ENCODE measurements around the gene GGT5.
"Not testable (repeated sequence)": the region's sequence is repeated elsewhere in the genome, so short reads cannot be mapped to it uniquely, and the experiment has no call there.

The GGT5 gene

GRCh38 chr22:24247564-24248344, 2.9 kb upstream of the GGT5 start:
- H3K4me3 ChIP-seq (ENCODE audit: control insufficient read depth, low read depth, low read length) = no peak overlapping the region
- peak; percentile 96 for TF ChIP-seq CTCF (IDR thresholded peaks at IDR 0.05; ENCODE audit: control insufficient read depth, insufficient read depth, low read depth, low read length, missing control alignments)
- DNase-seq (ENCODE audit: low read depth) = peak; percentile 91

- no peak overlapping the region for H3K4me3 ChIP-seq (ENCODE audit: control insufficient read depth, low read depth, low read length)
- no peak for TF ChIP-seq CTCF (IDR thresholded peaks at IDR 0.05; ENCODE audit: control insufficient read depth, insufficient read depth, low read depth, low read length, missing control alignments)
- DNase-seq (ENCODE audit: low read depth) = no peak
These were observed 2.2 kb upstream of the GGT5 start for GRCh38 chr22:24247011-24247507.

GRCh38 chr22:24245584-24246561, 991 bp upstream of the GGT5 start:
- peak; percentile 24 for DNase-seq (ENCODE audit: low read depth)

GRCh38 chr22:24244144-24244787, 616 bp downstream of the GGT5 start:
- TF ChIP-seq CTCF (IDR thresholded peaks at IDR 0.05; ENCODE audit: control insufficient read depth, insufficient read depth, low read depth, low read length, missing control alignments) = no peak
- no peak overlapping the region for H3K4me3 ChIP-seq (ENCODE audit: control insufficient read depth, low read depth, low read length)
- DNase-seq (ENCODE audit: low read depth) = no peak

More at GRCh38 chr22:24245584-24246561, 991 bp upstream of the GGT5 start:
- not testable (repeated sequence) for H3K4me3 ChIP-seq (ENCODE audit: control insufficient read depth, low read depth, low read length)

- H3K4me3 ChIP-seq (ENCODE audit: control insufficient read depth, low read depth, low read length); DNase-seq (ENCODE audit: low read depth): not testable (repeated sequence)
These were observed 1.5 kb downstream of the GGT5 start for GRCh38 chr22:24243417-24243816.

GRCh38 chr22:24240985-24241692, 3.7 kb downstream of the GGT5 start:
- DNase-seq (ENCODE audit: low read depth); H3K4me3 ChIP-seq (ENCODE audit: control insufficient read depth, low read depth, low read length): not testable (repeated sequence)

GRCh38 chr22:24240381-24240780, 4.5 kb downstream of the GGT5 start:
- no peak for DNase-seq (ENCODE audit: low read depth)
- no peak for TF ChIP-seq CTCF (IDR thresholded peaks at IDR 0.05; ENCODE audit: control insufficient read depth, insufficient read depth, low read depth, low read length, missing control alignments)
- no peak overlapping the region for H3K4me3 ChIP-seq (ENCODE audit: control insufficient read depth, low read depth, low read length)

GRCh38 chr22:24238101-24238694, 6.7 kb downstream of the GGT5 start:
- H3K4me3 ChIP-seq (ENCODE audit: control insufficient read depth, low read depth, low read length) = not testable (repeated sequence)
- peak; percentile 3 for DNase-seq (ENCODE audit: low read depth)

Data from AG09309 (cell line).